ENCODE results near the gene SNX20.

Gene SNX20

GRCh38 chr16:50681021-50681885, at the start of gene SNX20:
Gene SNX20 (minus strand): TSS chr16:50681312. CDS start chr16:50677526, 3,786 bp downstream.
- DNase-seq = peak; percentile 51

DNA sequence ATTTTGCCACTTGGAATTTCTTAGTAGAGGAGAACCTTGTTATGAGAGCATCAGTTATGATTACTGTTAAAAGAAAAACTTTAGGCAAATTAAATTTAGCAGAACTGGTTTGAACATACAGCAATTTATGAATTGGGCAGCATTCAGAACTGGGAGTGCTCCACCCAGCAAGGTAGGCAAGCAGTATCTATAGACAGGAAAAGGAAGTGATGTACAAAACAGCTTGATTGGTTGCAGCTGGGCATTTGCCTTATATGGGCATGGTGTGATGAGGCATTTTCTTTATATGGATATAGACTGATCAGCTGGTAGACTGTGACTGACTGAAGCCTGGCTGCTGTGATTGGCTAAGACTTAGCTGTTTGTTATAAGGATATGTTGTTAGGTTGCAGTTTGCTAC, 43.2 kb upstream of the SNX20 start:
- no peak for DNase-seq

DNA sequence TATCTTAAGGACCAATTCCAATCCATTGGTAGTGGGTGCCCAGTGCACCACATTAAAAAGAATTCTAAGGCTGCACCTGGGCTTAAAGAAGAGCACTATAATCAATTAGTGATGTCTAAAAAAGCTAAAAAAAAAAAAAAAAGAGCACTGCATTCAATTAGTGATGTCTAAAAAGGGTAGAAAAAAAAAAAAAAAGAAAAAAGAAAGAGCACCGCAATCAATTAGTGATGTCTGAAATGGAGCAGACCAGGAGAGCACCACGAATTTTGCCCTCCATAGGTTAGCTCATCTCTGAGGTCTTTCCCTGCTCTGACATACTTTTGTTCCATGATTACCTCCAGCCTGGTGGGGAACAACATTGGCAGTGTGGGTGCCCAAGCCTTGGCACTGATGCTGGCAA, 41.8 kb upstream of the SNX20 start:
- no peak for DNase-seq

- no peak for DNase-seq
Measured at GRCh38 chr16:50722405-50722737, 41.3 kb upstream of the SNX20 start.

DNA sequence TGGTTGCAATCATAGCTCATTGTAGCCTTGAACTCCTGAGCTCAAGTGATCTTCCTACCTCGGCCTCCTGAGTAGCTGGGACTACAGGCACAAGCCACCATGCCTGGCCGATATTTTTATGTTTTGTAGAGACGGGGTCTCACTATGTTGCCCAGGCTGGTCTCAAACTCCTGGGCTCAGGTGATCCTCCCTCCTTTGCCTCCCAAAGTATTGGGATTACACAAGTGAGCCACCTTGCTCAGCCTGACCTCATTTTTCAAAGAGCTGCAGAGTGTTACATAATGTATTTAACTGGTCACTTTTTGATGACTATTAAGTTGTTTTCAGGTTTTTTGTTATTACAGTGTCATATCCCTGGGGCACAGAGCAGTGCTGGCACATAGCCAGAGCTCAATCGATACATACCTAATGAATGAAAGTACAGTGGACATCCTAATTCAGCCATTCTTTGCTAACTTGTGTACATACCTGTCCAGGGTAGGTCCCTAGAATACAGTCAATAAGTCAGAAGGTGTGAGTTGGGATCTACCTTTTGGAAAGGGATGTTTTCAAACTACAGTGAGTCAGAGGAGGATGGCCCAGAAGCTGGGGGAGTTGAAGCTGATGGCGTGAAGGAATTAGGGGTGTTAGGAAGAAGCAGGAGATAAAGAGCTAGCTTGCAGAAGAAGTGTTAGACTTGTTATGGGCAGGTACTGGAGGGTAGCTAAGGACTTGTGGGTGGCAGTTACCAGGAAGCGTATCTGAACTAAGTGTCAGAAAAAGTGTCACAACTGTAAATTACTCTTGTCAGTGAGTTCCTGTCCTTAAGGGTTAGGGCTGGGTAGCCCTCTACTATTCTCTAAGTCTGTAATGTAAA, 40.7 kb upstream of the SNX20 start:
- DNase-seq = no peak

DNA sequence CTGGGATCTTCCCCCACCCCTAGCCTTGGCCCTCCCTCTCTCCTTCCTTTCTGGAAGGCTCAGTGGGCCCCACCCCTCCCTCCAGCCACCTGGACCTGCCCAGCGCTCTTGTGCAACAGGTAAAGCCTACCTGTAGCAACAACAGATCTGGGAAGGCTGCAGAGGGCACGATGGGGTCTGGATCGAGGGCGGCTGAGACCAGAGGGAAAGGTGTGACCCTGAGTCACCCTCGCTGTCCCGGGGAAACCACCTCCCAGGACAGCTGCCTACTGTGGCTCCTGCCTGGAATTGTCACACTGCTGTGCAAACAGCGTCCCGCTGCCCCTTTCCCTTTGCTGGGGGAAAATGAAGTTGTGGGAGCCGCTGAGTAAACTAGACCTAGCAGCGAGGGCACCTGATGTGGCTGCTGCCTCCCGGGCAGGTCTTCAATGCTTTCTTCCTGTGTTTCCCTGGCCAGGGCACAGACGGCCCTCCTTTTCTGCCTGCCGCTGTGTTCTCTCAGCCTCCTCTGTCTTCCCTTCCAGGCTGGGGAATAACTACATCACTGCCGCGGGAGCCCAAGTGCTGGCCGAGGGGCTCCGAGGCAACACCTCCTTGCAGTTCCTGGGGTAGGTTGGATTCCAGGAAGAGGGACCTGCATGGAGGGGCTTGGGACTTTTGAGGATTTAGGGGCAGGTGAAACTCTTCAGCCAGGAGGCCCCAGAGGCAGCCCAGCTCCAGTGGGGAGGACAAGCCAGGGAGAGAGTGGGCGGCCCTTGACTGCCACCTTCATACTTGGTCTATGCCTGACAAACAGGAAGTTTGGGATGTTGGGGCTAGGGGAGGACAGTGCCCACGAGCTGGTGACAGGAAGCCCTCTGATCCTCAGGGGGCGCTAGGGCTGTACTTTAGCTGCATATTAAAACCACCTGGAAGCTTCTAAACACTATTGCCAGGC, 38.6 kb upstream of the SNX20 start:
- no peak for DNase-seq

GRCh38 chr16:50718761-50719400, 37.8 kb upstream of the SNX20 start:
- DNase-seq = no peak

- no peak for DNase-seq
Measured at GRCh38 chr16:50718061-50718760, 37.1 kb upstream of the SNX20 start.

DNA sequence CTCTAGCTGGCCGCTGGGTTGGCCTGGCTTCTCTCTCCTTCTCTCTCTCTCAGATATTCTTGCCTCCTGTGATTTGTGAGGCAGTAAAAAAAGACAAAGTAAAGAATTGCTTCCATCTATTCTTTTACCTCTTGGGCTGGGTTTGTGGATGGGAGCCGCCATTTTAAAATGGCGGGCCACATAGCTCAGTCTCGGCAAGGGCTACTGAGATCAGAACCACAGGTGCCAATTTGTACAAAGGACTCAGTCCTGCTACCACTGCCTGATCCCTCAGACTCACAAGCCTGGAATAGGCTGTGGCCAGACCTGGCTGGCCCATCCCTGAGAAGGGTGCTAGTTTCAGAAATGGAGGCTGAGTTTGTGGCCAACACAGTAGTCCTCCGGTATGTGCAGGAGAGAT, 36.4 kb upstream of the SNX20 start:
- no peak for DNase-seq

- no peak for DNase-seq
Measured at GRCh38 chr16:50717091-50717490, 36.0 kb upstream of the SNX20 start.

DNA sequence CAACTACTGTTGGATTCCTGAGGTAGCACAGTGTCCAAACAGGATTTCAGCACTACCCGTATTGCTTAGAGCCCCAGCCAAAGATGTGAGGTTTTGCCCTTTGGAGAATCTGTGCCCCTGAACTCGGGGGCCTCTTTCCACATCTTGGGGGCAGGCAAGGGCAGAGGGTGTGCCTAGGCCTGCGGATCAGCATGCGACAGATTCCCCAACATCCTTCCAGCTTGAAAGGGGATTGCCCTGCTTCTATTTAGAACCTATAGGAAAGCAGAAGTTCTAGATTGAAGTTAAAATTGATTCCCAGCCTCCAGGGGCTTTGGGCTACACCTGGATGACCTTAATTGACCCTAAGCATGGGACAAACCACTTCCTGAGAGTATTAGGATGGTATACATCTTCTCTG, 31.8 kb upstream of the SNX20 start:
- DNase-seq = no peak

- DNase-seq = no peak
Measured at GRCh38 chr16:50712560-50712898, 31.4 kb upstream of the SNX20 start.

- no peak for DNase-seq
Measured at GRCh38 chr16:50711862-50712559, 30.9 kb upstream of the SNX20 start.

GRCh38 chr16:50711040-50711439, 29.9 kb upstream of the SNX20 start:
- no peak for DNase-seq

- no peak for DNase-seq
Measured at GRCh38 chr16:50709980-50710379, 28.9 kb upstream of the SNX20 start.

- no peak for DNase-seq
Measured at GRCh38 chr16:50709061-50709684, 28.1 kb upstream of the SNX20 start.

GRCh38 chr16:50708373-50709060, 27.4 kb upstream of the SNX20 start:
- no peak for DNase-seq

- no peak for DNase-seq
Measured at GRCh38 chr16:50706250-50706649, 25.1 kb upstream of the SNX20 start.

DNA sequence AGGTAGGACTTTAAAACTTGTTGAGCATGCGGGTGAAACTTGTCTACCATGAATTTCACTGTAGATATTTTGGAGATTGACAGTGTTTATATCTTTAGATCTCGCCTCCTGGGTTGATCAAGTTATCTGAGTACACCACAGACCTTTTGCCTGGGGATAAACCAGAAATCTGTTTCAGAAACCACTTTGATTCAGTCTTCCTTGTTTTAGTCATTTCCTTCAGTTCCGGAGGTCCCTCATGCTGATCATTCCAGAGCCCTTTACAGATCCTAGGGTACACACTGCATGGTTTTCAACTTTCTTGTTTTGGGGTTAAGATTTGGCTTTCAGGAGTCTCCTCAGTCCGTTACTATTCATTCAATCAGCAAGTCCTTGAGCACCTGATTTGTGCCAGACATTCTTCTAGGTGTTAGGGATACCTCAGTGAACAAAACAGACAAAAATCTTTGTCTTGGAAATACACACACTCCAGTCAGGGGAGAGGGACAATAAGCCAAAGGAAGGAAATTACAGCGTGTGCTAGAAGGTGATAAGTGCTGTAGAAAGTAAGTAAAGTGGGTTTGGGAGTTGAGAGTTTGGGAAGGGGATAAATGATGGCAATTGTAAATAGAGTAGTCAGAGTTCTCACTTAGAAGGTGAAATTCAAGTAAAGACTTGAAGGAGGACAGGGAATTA, 24.5 kb upstream of the SNX20 start:
- DNase-seq = no peak

DNA sequence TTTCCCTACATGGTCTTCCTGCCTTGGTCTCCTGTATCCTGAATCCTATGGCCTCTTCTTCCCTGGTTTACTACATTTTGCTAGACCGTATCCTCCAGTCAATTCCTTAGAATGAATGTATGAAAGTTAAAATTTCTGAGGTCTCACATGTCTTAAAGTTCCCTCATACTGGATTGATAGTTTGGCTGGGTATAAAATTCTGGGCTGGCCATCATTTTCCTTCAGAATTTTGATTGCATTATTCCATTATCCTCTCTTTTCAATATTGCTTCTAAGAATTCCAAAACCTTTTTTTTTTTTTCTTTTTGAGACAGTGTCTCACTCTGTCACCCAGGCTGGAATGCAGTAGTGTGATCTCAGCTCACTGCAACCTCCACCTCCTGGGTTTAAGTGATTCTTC, 23.1 kb upstream of the SNX20 start:
- no peak for DNase-seq
